Astrocyte (in vitro differentiated cells and primary cell): ENCODE data around the gene WDR1. TPM values are rescaled to one million over a fixed set of nuclear protein-coding genes. Genes with fewer than 3 reads are reported as not detected.

Source experiments
- DNase-seq: peaks from one replicate; pipeline ENCODE4 v3.0.0-alpha.2; 2010; ENCODE audit warnings: low read depth
- FAIRE-seq: peaks from 2 replicates; lab custom pipeline; 2011; peaks lifted over from hg19 to GRCh38; lab: Jason Lieb, UNC
- H2AFZ ChIP-seq: 2 replicates; pipeline ENCODE4 v1.6.0; 2012; ENCODE audit warnings: low read depth, low read length, inconsistent platforms
- H3K27ac ChIP-seq: 2 replicates; pipeline ENCODE4 v1.5.1; 2011; ENCODE audit warnings: low read depth, low read length, inconsistent platforms
- H3K27me3 ChIP-seq: 2 replicates; pipeline ENCODE4 v1.6.0; 2011; ENCODE audit warnings: low read length, inconsistent platforms; ENCODE audit not compliant: insufficient read depth
- H3K36me3 ChIP-seq: 2 replicates; pipeline ENCODE4 v1.5.1; 2011; ENCODE audit warnings: low read length, inconsistent platforms; ENCODE audit not compliant: insufficient read depth
- H3K4me1 ChIP-seq: 2 replicates; pipeline ENCODE4 v1.5.1; 2011; ENCODE audit warnings: low read length, inconsistent platforms; ENCODE audit not compliant: insufficient read depth
- H3K4me2 ChIP-seq: 2 replicates; pipeline ENCODE4 v1.6.0; 2012; ENCODE audit warnings: low read length, inconsistent platforms
- H3K4me3 ChIP-seq: 2 replicates; pipeline ENCODE4 v1.5.1; 2011; ENCODE audit warnings: low read depth, mild to moderate bottlenecking, low read length, inconsistent platforms; ENCODE audit not compliant: insufficient read depth
- H3K79me2 ChIP-seq: 2 replicates; pipeline ENCODE4 v1.6.0; 2012; ENCODE audit warnings: mild to moderate bottlenecking, low read length, inconsistent platforms; ENCODE audit not compliant: insufficient read depth
- H3K9ac ChIP-seq: 2 replicates; pipeline ENCODE4 v1.6.0; 2012; ENCODE audit warnings: mild to moderate bottlenecking, low read length, inconsistent platforms
- H3K9me3 ChIP-seq: 2 replicates; pipeline ENCODE4 v1.5.1; 2012; ENCODE audit warnings: low read depth, mild to moderate bottlenecking, low read length, inconsistent platforms; ENCODE audit not compliant: insufficient read depth
- H4K20me1 ChIP-seq: 2 replicates; pipeline ENCODE4 v1.6.0; 2012; ENCODE audit warnings: low read length, inconsistent platforms; ENCODE audit not compliant: insufficient read depth
- H3K27ac Mint-ChIP-seq: one replicate; pipeline ENCODE4 v1.8.0; 2021; ENCODE audit warnings: mild to moderate bottlenecking, mixed read lengths; ENCODE audit not compliant: unreplicated experiment
- H3K27me3 Mint-ChIP-seq: one replicate; pipeline ENCODE4 v1.8.0; 2021; ENCODE audit warnings: low read depth, mixed read lengths; ENCODE audit not compliant: unreplicated experiment
- H3K36me3 Mint-ChIP-seq: one replicate; pipeline ENCODE4 v1.8.0; 2021; ENCODE audit warnings: low read depth, mixed read lengths; ENCODE audit not compliant: unreplicated experiment
- H3K4me1 Mint-ChIP-seq: one replicate; pipeline ENCODE4 v1.8.0; 2021; ENCODE audit warnings: low read depth, mixed read lengths; ENCODE audit not compliant: unreplicated experiment
- H3K4me3 Mint-ChIP-seq: one replicate; pipeline ENCODE4 v1.8.0; 2021; ENCODE audit warnings: mild to moderate bottlenecking, moderate library complexity, mixed read lengths; ENCODE audit not compliant: unreplicated experiment
- H3K9me3 Mint-ChIP-seq: one replicate; pipeline ENCODE4 v1.8.0; 2021; ENCODE audit warnings: mild to moderate bottlenecking, mixed read lengths; ENCODE audit not compliant: unreplicated experiment
- EZH2 ChIP-seq: IDR thresholded peaks from 2 replicates; pipeline ENCODE4 v1.6.1; 2012; ENCODE audit warnings: mild to moderate bottlenecking, low read length, inconsistent platforms; ENCODE audit not compliant: insufficient read depth
- total RNA-seq: library from RNA; stranded (reverse); gene quantifications from 2 replicates; pipeline ENCODE4 v1.2.1, GENCODE V29; 2021
- TF ChIP-seq, protein P1 (sequence below): IDR thresholded peaks from 2 replicates; pipeline ENCODE4 v1.5.1; 2011; ENCODE audit warnings: low read depth, mild to moderate bottlenecking, inconsistent platforms, low read length, moderate library complexity; ENCODE audit not compliant: insufficient read depth

The WDR1 gene
- total RNA-seq, 1 donor from 2014 or later: 620 TPM

DNA sequence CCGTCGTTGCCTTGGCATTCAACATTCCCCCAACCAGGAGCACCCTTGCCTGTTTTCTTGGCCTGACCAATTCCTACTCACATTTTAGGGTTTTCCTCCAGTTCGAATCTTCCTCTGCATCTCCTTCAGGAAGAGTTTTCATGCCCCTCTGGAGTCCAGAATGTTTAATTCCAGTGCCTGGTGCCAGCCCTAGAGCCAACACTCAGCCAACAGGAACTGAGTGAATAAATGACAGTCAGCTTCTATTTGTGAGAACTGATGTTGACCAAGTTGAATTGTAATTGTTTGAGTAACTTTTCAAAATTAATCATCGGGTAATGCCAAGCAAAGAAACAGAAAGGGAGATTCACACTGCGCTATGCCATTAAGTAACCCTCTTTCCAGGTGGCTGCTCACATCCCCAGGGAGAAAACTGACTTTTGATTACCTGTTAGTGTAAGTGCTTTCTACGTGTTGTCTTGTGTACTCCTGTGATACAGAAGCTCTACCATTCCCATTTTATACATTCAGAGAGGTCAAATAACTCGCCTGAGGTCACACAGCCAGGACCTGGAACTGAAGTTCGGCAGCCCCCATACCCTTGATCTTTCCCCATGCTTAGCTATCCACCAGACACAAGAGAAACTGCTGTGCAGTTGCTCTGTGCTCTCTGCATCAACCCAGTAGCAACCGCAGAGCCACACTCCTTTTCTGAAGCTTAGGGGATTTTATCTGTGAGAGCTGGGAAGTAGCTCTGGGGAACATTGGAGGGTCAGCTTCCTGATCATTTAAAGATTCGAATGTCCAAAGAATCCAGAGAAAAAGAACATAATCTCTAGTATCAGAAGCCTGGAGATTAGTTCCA is 76.3 kb downstream of the WDR1 start:
- FAIRE-seq (no peak), DNase-seq (no peak)
- Mint-ChIP-seq H3K27me3 (peaks cover 11% of the 10 kb centered on the region), H3K27ac (no peak overlapping the region), H3K9me3 (peaks cover 7% of the 10 kb centered on the region), H3K36me3 (peaks cover 4% of the 10 kb centered on the region), H3K4me1 (peaks cover 2% of the 10 kb centered on the region), H3K4me3 (no peak overlapping the region)
- H3K9me3 ChIP-seq: no peaks in the 10 kb centered on the region
- H3K79me2 ChIP-seq: no peaks in the 10 kb centered on the region
- H3K4me3 ChIP-seq: no peak overlapping the region
- no peak overlapping the region for H3K4me2 ChIP-seq
- H4K20me1 ChIP-seq: no peaks in the 10 kb centered on the region
- H3K36me3 ChIP-seq: no peaks in the 10 kb centered on the region
- H3K27ac ChIP-seq: no peak overlapping the region
- TF ChIP-seq, protein P1, sequence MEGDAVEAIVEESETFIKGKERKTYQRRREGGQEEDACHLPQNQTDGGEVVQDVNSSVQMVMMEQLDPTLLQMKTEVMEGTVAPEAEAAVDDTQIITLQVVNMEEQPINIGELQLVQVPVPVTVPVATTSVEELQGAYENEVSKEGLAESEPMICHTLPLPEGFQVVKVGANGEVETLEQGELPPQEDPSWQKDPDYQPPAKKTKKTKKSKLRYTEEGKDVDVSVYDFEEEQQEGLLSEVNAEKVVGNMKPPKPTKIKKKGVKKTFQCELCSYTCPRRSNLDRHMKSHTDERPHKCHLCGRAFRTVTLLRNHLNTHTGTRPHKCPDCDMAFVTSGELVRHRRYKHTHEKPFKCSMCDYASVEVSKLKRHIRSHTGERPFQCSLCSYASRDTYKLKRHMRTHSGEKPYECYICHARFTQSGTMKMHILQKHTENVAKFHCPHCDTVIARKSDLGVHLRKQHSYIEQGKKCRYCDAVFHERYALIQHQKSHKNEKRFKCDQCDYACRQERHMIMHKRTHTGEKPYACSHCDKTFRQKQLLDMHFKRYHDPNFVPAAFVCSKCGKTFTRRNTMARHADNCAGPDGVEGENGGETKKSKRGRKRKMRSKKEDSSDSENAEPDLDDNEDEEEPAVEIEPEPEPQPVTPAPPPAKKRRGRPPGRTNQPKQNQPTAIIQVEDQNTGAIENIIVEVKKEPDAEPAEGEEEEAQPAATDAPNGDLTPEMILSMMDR: no peak
- TF ChIP-seq EZH2: no peak
- H3K4me1 ChIP-seq: no peaks in the 10 kb centered on the region
- H2AFZ ChIP-seq: no peak overlapping the region
- no peaks in the 10 kb centered on the region for H3K27me3 ChIP-seq
- H3K9ac ChIP-seq: no peak overlapping the region

DNA sequence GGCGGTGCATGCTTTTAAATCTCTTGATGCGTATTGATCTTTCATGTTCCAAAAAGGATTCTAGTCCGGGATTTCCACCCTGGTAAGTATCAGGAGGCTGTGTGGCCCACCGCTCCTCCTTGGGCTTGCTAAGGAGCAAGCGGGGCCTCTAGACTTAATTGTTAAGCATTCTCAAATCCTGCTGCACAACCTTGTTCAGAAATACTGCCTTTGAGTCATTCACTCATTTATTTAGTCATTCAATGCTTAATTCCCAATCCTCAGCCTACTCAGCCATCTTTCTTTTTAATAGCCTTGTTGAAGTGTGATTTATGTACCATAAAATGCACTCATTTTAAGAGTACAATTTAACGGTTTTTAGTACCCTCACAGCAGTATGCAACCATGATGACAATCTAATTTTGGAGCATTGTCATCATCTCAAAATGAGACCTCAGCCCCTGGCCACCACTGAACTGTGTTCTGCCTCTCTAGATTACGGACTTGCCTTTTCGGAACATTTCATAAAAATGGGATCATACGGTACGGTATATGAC is 79.7 kb downstream of the WDR1 start:
- peaks cover 26% of the 10 kb centered on the region for H3K4me1 ChIP-seq
- H3K9me3 Mint-ChIP-seq: no peaks in the 10 kb centered on the region
- H3K9me3 ChIP-seq: no peaks in the 10 kb centered on the region
- no peak overlapping the region for H2AFZ ChIP-seq
- no peak overlapping the region for H3K27ac ChIP-seq
- no peaks in the 10 kb centered on the region for H3K27me3 ChIP-seq
- no peak overlapping the region for H3K4me2 ChIP-seq
- no peak overlapping the region for H3K9ac ChIP-seq
- H3K4me3 Mint-ChIP-seq: no peak overlapping the region
- H3K27ac Mint-ChIP-seq: no peak overlapping the region
- H3K27me3 Mint-ChIP-seq: peaks cover 11% of the 10 kb centered on the region
- no peak for DNase-seq
- TF ChIP-seq, protein P1: no peak
- no peak for TF ChIP-seq EZH2
- H3K4me1 Mint-ChIP-seq: peaks cover 19% of the 10 kb centered on the region
- no peaks in the 10 kb centered on the region for H3K36me3 ChIP-seq
- H3K36me3 Mint-ChIP-seq: peaks cover 4% of the 10 kb centered on the region
- no peaks in the 10 kb centered on the region for H3K79me2 ChIP-seq
- no peak overlapping the region for H3K4me3 ChIP-seq
- no peak for FAIRE-seq
- H4K20me1 ChIP-seq: no peaks in the 10 kb centered on the region

DNA sequence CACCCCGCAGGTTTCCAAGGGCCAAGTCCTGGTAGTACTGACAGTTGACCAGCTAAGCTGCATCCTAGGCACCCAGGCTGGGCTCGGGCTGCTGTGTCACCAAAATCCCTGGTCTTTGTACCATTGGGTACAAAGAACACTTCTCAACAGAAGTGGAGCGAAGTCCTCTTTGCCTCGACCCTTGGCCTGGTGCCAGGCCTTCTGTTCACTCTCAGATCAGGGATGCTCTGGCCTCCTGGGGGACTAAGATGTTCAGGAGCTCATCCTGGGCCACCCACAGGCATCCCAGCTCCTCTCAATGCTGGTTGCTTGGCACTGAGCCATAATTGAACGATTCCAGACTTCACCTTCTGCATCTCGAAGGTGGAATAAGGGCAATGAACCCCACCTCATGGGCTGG is 81.5 kb downstream of the WDR1 start:
- H4K20me1 ChIP-seq: no peaks in the 10 kb centered on the region
- Mint-ChIP-seq H3K4me1 (peaks cover 26% of the 10 kb centered on the region), H3K4me3 (no peak overlapping the region), H3K9me3 (no peaks in the 10 kb centered on the region), H3K27me3 (peaks cover 11% of the 10 kb centered on the region), H3K36me3 (peaks cover 3% of the 10 kb centered on the region), H3K27ac (no peak overlapping the region)
- H3K4me1 ChIP-seq: peaks cover 31% of the 10 kb centered on the region
- H3K79me2 ChIP-seq: no peaks in the 10 kb centered on the region
- H3K36me3 ChIP-seq: no peaks in the 10 kb centered on the region
- TF ChIP-seq, protein P1: no peak
- TF ChIP-seq EZH2: no peak
- H3K27ac ChIP-seq: no peak overlapping the region
- no peak overlapping the region for H3K4me3 ChIP-seq
- FAIRE-seq: no peak
- H3K27me3 ChIP-seq: no peaks in the 10 kb centered on the region
- no peak for DNase-seq
- no peak overlapping the region for H2AFZ ChIP-seq
- no peak overlapping the region for H3K4me2 ChIP-seq
- no peaks in the 10 kb centered on the region for H3K9me3 ChIP-seq
- H3K9ac ChIP-seq: no peak overlapping the region
